GM19438 (cell line): ENCODE data around the gene PIMREG.
"Not testable (repeated sequence)": the region's sequence is repeated elsewhere in the genome, so short reads cannot be mapped to it uniquely, and the experiment has no call there.

ENCODE experiments used
- ATAC-seq: cut with Tn5 transposase; IDR thresholded peaks from one replicate; pipeline ENCODE4 v1.9.1; 2021; ENCODE audit warnings: low read depth; ENCODE audit not compliant: unreplicated experiment

The PIMREG gene

DNA sequence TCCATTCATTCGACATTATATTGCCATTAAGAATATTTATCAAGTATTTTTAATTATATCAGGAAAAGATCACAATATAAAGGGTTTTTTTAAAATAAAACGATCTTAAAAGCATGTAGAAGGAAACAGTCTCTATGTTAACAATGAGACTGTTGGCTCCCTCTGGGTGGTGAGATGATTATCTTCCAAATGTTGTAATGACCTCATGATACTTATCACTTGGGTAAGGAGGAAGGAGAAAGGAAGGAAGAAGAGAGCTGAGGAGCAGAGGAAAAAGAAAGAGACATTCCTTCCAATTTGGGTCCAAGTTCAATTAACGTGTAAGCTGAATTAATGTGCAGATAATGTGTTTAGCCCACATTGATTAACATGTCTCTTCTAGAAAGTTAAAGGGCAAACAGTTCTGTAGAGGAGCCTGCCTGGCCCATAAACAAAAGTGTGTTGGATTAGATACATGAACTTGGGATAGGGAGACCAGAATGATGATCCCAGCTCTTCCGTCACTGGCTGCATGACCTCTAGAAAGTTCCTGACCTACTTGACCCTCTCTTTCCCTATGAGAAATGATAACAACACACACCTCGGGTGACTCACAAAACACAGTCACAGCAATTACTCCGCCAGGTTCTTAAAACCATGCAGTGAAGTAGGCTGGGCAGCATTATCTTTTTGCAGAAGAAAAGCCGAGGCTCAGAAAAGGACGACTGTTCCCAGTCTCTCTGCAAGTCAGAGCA, 32.0 kb downstream of the PIMREG start:
- ATAC-seq: no peak

- no peak for ATAC-seq
These were observed 32.5 kb downstream of the PIMREG start for GRCh38 chr17:6476810-6477179.

DNA sequence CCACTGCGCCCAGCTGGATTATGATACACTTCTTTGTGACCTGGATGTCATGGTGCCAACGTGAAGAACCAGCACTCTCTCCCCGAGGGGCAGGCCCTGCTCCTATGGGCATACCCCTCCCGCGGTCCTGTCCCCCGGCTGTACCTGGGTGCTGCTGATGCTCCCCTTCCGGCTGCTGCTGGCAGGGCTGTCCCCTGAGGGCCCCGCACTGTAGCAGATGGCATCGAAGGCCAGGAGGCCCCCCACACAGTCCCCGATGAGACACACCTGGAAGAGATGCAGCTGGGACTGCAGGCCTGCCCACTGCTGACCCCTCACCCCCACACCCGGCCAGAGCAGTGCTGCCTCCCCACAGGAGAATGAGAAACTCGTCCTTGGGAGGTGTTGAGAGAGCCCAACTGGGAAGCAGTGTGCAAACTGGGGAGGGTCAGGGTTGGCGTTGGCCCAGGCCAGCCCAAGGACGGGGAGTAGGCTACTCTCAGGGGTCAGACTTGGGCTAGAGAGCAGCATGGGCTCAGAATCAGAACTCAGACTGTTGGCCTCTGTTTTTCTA, 33.7 kb downstream of the PIMREG start:
- no peak for ATAC-seq

- no peak for ATAC-seq
These were observed 34.2 kb downstream of the PIMREG start for GRCh38 chr17:6478486-6478885.

DNA sequence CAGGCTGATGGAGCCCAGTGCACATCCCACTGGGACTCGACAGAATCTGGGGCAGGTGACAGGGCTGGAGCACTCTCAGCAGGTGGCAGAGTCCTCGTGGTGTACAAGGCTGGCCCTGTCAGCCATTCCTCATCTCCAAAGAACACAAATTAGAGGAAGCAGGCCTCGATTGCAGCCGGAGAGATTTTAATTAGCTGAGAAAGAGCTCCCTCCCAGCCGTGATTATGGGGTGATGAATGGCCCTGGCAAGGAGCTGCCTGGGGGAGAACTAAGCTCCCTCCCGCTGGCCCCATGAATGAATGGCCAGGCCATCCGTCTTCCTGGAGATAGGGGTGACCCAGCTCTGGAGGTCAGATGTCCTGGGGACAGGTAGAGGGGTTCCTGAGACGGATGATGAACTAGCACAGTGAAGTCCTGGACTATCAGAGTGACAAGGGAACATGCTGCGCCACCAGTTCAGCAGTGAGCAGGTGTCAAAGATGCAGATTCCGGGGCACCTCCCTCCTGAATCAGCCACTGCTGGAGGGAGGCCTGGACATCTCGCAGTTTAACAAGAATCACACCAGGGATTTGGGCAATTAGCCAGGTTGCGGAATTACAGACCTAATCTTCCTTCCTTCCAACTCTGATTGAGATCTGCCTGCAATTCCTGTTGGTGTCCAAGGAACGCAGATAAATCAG, 35.5 kb downstream of the PIMREG start:
- ATAC-seq: no peak

DNA sequence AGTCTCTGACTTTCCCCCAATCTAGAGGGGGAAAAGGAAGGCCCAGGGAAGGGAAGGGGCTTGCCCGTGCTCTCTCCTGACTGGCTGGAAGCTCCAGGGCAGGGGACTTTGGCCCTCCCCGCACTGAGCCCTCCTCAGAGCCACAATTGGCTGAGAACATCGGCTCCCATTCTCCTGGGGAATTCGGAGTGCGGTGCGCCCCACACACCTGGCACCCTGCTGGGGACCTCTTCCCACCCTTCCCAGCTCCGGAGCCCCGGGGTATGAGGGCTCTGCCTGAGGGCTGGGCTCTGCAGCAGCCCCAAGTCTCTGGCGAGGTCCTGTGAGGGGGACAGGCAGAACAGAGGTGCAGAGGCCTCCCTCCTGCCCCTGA, 36.0 kb downstream of the PIMREG start:
- no peak for ATAC-seq

GRCh38 chr17:6482105-6482455, 37.8 kb downstream of the PIMREG start:
- ATAC-seq: no peak

DNA sequence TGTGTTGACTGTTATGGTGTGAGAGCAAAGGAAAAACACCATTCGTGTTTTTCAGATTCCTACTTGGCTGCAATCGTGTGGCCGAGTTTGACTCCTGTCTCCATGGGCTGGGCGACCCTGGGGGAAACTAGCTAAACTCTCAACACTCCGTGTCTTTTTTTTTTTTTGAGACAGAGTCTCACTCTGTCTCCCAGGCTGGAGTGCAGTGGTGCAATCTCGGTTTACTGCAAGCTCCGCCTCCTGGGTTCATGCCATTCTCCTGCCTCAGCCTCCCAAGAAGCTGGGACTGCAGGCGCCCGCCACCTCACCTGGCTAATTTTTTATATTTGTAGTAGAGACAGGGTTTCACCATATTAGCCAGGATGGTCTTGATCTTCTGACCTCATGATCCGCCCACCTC, 38.5 kb downstream of the PIMREG start:
- not testable (repeated sequence) for ATAC-seq

DNA sequence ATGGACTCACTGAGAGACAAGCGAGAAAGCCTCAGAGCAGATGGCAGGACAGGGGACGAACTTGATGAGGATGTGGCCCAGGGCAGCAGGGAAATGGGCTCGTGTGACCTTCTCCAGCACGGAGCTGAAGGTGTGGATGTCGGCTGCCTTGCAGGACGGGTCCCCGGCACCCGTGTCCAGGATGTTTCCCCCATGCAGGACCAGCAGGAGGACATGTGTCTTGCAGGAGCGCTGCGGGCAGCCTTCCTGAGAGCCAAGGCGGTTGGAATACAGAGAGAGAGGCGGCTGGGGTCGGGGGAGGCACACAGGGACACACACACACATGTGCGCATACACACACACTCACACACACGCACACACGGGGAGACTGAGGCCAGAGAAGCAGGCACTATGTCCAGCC, 39.3 kb downstream of the PIMREG start:
- no peak for ATAC-seq

DNA sequence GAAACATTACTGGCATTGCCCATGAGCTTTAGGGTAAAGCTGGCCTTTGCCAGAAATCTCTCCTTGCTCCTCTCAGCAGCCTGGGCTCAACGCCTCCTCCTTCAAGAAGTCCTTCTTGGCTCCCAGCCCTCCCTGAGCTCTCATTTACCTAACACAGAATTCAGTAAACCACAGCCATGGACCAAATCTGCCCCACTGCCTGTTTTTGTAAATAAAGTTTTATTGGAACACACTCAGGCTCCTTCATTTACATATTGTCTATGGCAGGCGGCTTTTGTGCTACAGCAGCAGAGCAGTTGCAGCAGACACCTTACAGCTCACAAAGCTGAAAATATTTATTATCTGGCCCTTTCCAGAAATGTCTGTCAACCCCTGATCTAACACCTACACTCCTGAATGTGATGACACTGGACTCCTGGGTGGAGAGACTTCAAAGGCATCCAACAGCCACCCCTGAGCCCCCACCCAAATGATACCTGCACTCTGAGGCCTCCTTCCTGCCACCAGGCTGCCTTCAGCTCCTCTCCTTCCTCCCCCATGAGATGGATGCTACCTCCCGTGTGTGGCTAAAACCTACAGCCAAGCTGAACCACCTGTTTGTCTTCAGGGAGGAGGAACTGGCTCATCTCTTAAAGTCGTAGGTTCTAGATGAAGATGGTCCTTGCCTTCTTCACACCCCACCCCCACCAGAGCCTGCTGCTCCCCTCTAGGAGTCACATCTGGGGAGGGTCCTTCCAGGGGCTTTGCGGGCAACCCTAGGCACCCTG, 41.6 kb downstream of the PIMREG start:
- ATAC-seq: no peak

DNA sequence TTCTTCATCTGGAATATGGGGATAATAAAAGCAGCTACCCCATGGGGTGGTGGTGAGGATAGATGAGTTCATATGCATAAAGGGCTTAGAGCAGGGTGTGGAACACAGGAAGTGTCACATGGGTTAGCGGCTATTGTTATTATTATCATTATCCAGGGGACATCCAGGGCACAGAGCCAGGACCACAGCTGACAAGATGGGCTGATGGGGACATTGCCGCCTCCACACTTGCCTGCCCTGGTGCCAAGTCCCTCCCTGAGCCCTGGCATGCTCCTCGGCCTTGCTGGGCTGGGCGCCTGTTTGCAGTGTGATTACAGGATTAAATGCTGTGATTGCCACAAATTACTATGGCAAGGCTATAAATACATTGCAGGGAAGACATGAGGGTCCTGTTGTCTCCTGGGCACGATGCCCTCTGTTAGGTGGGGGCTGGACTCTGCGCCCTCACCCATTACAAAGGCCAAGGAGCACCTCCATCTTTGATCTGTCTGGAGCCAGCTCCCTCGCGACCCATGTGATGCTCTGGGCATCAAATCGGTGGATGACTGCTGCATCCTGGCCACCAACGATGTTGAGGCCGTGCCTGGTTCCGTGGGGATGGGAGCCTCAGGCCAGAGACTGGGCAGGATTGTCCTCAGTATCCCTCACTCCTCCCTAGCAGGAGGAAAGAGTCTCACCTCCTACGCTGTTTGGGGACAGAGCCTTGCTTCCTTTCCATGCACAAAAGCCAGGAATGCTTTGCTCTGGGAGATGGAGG, 43.2 kb downstream of the PIMREG start:
- ATAC-seq: no peak

DNA sequence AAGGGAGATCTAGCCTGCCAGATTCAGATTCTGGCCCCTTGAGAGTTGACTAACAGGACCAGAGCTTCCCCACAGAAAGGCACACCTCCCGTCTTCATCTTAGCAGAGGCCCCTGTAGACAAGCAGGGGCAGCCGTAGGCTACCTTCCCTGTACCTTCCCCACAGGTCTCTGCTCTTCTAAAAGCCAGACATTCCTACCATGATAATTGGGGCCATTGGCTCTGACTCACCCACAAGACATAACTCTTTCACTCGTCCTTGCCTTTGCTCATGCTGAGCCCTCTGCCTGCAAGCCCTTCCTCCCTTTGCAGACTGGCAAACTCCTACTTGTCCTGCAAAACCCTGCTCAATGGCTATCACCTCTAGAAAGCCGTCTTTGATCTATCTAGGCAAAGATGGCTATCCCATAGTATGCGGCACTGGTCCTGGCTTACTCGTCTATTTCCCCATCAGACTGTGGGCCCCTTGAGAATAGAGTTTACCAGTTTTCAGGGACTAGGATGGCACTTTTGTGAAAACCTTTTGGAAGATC, 43.8 kb downstream of the PIMREG start:
- ATAC-seq: no peak

DNA sequence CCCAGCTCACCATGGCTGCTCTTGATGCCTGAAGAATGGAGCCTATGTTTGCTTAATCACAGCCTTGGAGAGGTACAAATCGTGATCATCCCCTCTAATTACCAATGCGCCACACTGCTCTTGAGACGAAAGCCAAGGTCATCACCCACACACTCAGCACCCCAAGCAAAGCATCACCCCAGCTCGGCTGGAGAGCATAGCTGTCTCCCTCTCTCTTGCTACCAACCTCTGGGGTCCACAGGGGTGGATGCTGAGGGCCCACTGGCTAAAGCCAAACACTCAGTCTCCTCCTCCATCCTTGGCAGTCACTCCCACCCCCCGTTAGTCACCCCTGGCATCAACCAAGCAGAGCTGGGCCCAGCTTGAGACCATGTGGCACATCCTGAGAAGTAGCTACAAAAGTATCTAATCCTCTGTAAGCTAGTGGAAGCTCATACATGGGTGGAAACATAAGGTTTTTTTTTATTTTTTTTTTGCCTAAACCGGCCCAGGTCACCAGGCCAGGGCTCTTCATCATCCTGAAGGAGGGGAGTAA, 44.8 kb downstream of the PIMREG start:
- no peak for ATAC-seq

GRCh38 chr17:6491071-6491700, 46.9 kb downstream of the PIMREG start:
- no peak for ATAC-seq

DNA sequence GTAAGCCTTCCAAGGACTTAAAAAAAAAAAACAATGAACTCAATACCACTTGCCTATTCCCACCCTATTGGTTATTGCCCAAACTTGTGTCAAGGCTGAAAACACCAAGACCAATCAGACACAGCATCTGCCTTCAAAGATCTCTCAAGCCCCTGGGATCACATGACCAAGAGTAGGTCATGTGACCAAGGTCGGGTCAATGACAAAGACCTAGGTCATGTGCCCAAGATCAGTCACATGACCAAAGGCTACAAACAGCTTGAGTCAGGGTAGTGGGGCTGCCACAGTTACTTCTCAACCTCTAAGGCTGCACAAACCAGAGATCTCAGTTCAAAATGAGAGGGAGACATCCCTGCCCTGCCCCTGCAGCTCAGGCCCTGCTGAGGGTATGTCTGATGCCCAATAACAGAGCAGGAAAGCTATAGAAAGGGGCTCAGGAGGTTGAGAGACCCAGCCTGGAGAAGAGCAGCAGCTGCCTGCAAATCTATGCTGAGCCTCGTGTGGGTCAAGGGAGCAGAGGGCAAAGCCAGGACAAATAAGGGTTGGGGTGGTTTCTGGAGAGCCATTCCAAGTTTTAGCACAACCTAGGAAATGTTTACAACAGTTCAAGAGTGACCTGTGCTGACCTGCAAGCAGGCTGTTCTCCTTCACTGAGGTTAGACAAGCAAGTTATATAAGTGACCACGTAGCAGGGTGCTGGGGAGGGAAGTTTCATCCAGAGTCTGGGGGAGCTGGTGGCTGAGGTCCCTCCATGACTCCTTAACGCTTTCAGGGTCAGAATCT, 48.8 kb downstream of the PIMREG start:
- ATAC-seq: no peak

- ATAC-seq: no peak
These were observed 50.1 kb downstream of the PIMREG start for GRCh38 chr17:6494239-6494941.

- no peak for ATAC-seq
These were observed 51.3 kb downstream of the PIMREG start for GRCh38 chr17:6495450-6496115.

- ATAC-seq: no peak
These were observed 51.8 kb downstream of the PIMREG start for GRCh38 chr17:6496116-6496481.
